H9 (cell line): ENCODE data around the gene THSD7A. TPM values are rescaled to one million over a fixed set of nuclear protein-coding genes. Genes with fewer than 3 reads are reported as not detected.

ENCODE experiments used
- DNase-seq: peaks from one replicate; pipeline ENCODE4 v3.0.0-alpha.2; 2017
- H2AFZ ChIP-seq: one replicate; pipeline ENCODE4 v1.6.1; 2013; ENCODE audit warnings: mild to moderate bottlenecking, low read length, control low read depth, moderate library complexity
- H2AK5ac ChIP-seq: 2 replicates; pipeline ENCODE4 v1.6.1; 2013; ENCODE audit warnings: low read length, control low read depth, mixed read lengths; ENCODE audit not compliant: insufficient read length
- H2BK120ac ChIP-seq: one replicate; pipeline ENCODE4 v1.6.1; 2013; ENCODE audit warnings: low read depth, mild to moderate bottlenecking, low read length, control low read depth, inconsistent platforms; ENCODE audit not compliant: poor library complexity, severe bottlenecking
- H2BK12ac ChIP-seq: 2 replicates; pipeline ENCODE4 v1.6.1; 2013; ENCODE audit warnings: low read length, control low read depth, mixed read lengths, low read depth; ENCODE audit not compliant: insufficient read length
- H2BK15ac ChIP-seq: 2 replicates; pipeline ENCODE4 v1.6.1; 2013; ENCODE audit warnings: low read depth, low read length, control low read depth
- H2BK20ac ChIP-seq: one replicate; pipeline ENCODE4 v1.6.1; 2013; ENCODE audit warnings: low read depth, mild to moderate bottlenecking, low read length, control low read depth, inconsistent platforms; ENCODE audit not compliant: poor library complexity, severe bottlenecking
- H2BK5ac ChIP-seq: 2 replicates; pipeline ENCODE4 v1.6.1; 2013; ENCODE audit warnings: low read length, control low read depth, mixed read lengths; ENCODE audit not compliant: insufficient read length
- H3K14ac ChIP-seq: 2 replicates; pipeline ENCODE4 v1.6.1; 2013; ENCODE audit warnings: low read length, control low read depth; ENCODE audit not compliant: insufficient read depth
- H3K18ac ChIP-seq: 2 replicates; pipeline ENCODE4 v1.6.1; 2013; ENCODE audit warnings: low read depth, mild to moderate bottlenecking, mixed read lengths, low read length, control low read depth; ENCODE audit not compliant: insufficient read length
- H3K23ac ChIP-seq: 2 replicates; pipeline ENCODE4 v1.6.1; 2013; ENCODE audit warnings: low read length, control low read depth, mixed read lengths, low read depth; ENCODE audit not compliant: insufficient read length
- H3K23me2 ChIP-seq: 2 replicates; pipeline ENCODE4 v1.6.1; 2013; ENCODE audit warnings: low read depth, mild to moderate bottlenecking, mixed read lengths, low read length, control low read depth; ENCODE audit not compliant: insufficient read length, poor library complexity, severe bottlenecking
- H3K27ac ChIP-seq: 2 replicates; pipeline ENCODE4 v1.5.1; 2013; ENCODE audit warnings: low read length, control low read depth, mixed read lengths, low read depth; ENCODE audit not compliant: insufficient read length
- H3K27me3 ChIP-seq: 2 replicates; pipeline ENCODE4 v1.6.1; 2013; ENCODE audit warnings: low read length, control low read depth, inconsistent platforms; ENCODE audit not compliant: insufficient read depth
- H3K4ac ChIP-seq: 2 replicates; pipeline ENCODE4 v1.6.1; 2013; ENCODE audit warnings: low read depth, mild to moderate bottlenecking, control low read depth, inconsistent platforms, low read length, moderate library complexity
- H3K4me1 ChIP-seq: 2 replicates; pipeline ENCODE4 v1.6.1; 2013; ENCODE audit warnings: low read length, control low read depth, inconsistent platforms; ENCODE audit not compliant: insufficient read depth
- H3K4me2 ChIP-seq: 2 replicates; pipeline ENCODE4 v1.6.1; 2013; ENCODE audit warnings: low read length, control low read depth, mixed read lengths; ENCODE audit not compliant: insufficient read length, insufficient read depth
- H3K56ac ChIP-seq: 2 replicates; pipeline ENCODE4 v1.6.1; 2013; ENCODE audit warnings: low read depth, mild to moderate bottlenecking, mixed read lengths, low read length, control low read depth; ENCODE audit not compliant: insufficient read length
- H3K79me1 ChIP-seq: 2 replicates; pipeline ENCODE4 v1.6.1; 2013; ENCODE audit warnings: low read depth, mild to moderate bottlenecking, moderate library complexity, low read length, control low read depth, inconsistent platforms; ENCODE audit not compliant: insufficient read depth, poor library complexity, severe bottlenecking
- H3K79me2 ChIP-seq: 2 replicates; pipeline ENCODE4 v1.6.1; 2013; ENCODE audit warnings: low read length, control low read depth, inconsistent platforms; ENCODE audit not compliant: insufficient read depth
- H3K9ac ChIP-seq: 2 replicates; pipeline ENCODE4 v1.6.1; 2013; ENCODE audit warnings: low read length, control low read depth, mixed read lengths; ENCODE audit not compliant: insufficient read length; ENCODE audit errors: extremely low read depth
- H3K9me3 ChIP-seq: one replicate; pipeline ENCODE4 v1.6.1; 2013; ENCODE audit warnings: low read depth, low read length, inconsistent platforms; ENCODE audit not compliant: control insufficient read depth
- H3T11ph ChIP-seq: one replicate; pipeline ENCODE4 v1.6.1; 2013; ENCODE audit warnings: mild to moderate bottlenecking, low read length, control low read depth, inconsistent platforms
- H4K20me1 ChIP-seq: one replicate; pipeline ENCODE4 v1.6.1; 2013; ENCODE audit not compliant: control insufficient read depth, insufficient read length, insufficient read depth
- H4K5ac ChIP-seq: 2 replicates; pipeline ENCODE4 v1.6.1; 2013; ENCODE audit warnings: low read depth, mild to moderate bottlenecking, mixed read lengths, low read length, control low read depth; ENCODE audit not compliant: insufficient read length
- H4K8ac ChIP-seq: replicated peaks from 2 replicates; pipeline ENCODE4 v1.6.1; 2013; ENCODE audit warnings: low read length, control low read depth, mixed read lengths, low read depth; ENCODE audit not compliant: insufficient read length
- H4K91ac ChIP-seq: 2 replicates; pipeline ENCODE4 v1.6.1; 2013; ENCODE audit warnings: low read depth, mild to moderate bottlenecking, moderate library complexity, mixed read lengths, low read length, control low read depth; ENCODE audit not compliant: insufficient read length
- H3K27ac Mint-ChIP-seq, 3 experiments: 2 replicates in 2 of 3; 3 replicates in 1 of 3; pipeline ENCODE4 v1.8.0; 2020 to 2021; ENCODE audit warnings: mixed read lengths in 3 of 3, mild to moderate bottlenecking in 1 of 3, moderate library complexity in 1 of 3
- H3K27me3 Mint-ChIP-seq: 2 replicates; pipeline ENCODE4 v1.8.0; 2021; ENCODE audit warnings: low read depth, mild to moderate bottlenecking, moderate library complexity, mixed read lengths
- H3K36me3 Mint-ChIP-seq, 3 experiments: 2 replicates in 2 of 3; 3 replicates in 1 of 3; pipeline ENCODE4 v1.8.0; 2020 to 2021; ENCODE audit warnings: low read depth in 3 of 3, mixed read lengths in 3 of 3; ENCODE audit not compliant: insufficient read depth in 1 of 3
- H3K4me1 Mint-ChIP-seq, 2 experiments: 2 replicates each; pipeline ENCODE4 v1.8.0; 2020; ENCODE audit warnings: mixed read lengths in 2 of 2
- H3K4me3 Mint-ChIP-seq, 2 experiments: 2 replicates in 1 of 2; 3 replicates in 1 of 2; pipeline ENCODE4 v1.8.0; 2020 to 2021; ENCODE audit warnings: mild to moderate bottlenecking in 2 of 2, mixed read lengths in 2 of 2, moderate library complexity in 1 of 2
- H3K9me3 Mint-ChIP-seq, 2 experiments: 2 replicates in 1 of 2; 3 replicates in 1 of 2; pipeline ENCODE4 v1.8.0; 2020; ENCODE audit warnings: mild to moderate bottlenecking in 2 of 2, mixed read lengths in 2 of 2, moderate library complexity in 1 of 2
- WGBS: extraction: QIAGEN DNeasy Blood & Tissue Kit; methylation state at CpG from one replicate; pipeline ENCODE4 v1.1.7; 2013; ENCODE audit warnings: missing lambda C conversion rate, low lambda C conversion rate, mixed read lengths; ENCODE audit not compliant: insufficient read length; ENCODE audit errors: extremely low coverage; 5-methylcytosine and 5-hydroxymethylcytosine counted together
- total RNA-seq: library from RNA; stranded (reverse); gene quantifications from 2 replicates; pipeline ENCODE4 v1.2.1, GENCODE V29; 2021
- TF ChIP-seq, protein P1 (sequence below): fragments of 200-600 bp; sonication (generic); conservative IDR thresholded peaks from 3 replicates; pipeline ENCODE4 v1.8.0; 2021; ENCODE audit warnings: antibody characterized with exemption, mild to moderate bottlenecking

THSD7A gene
- total RNA-seq, 1 experiment from 2014 or later, result 0.42 TPM

DNA sequence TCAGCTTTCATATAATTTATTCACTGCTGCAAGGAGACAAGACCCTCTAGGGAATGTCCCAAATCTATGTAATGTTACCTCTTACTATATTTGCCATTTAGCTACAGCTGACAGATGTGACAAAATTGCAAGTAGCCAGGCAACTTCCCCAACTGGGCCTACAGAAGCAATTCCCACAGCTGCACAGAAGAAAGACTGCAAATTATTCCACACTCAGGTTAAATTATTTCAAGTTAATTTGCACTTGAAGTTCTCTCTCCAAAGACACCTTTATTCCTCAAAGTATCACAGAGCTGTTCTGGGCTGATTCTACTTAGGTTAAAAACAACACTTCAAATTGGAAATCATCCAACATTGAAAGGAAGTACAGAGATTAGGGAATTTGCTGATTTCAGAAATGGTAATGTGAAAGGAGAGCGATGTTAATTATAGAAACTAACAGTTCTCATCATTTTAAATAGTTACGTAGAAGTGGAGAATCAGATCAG, 133.6 kb downstream of the THSD7A start:
- no peak overlapping the region for H3K4ac ChIP-seq
- H2BK120ac ChIP-seq, result no peak overlapping the region
- no peak overlapping the region; a peak in 1 of 7 replicates for H3K27ac Mint-ChIP-seq
- H2BK15ac ChIP-seq, result no peak overlapping the region
- H3K9me3 Mint-ChIP-seq, result no peaks in the 10 kb centered on the region
- no peak overlapping the region for H4K5ac ChIP-seq
- H3K14ac ChIP-seq, result no peak overlapping the region
- H2BK20ac ChIP-seq, result no peak overlapping the region
- H4K8ac ChIP-seq, result no peak overlapping the region
- WGBS, result no CpG with 5 or more reads among the region's 2 CpGs
- no peak overlapping the region for H3K56ac ChIP-seq
- no peaks in the 10 kb centered on the region for H4K20me1 ChIP-seq
- H3K4me1 ChIP-seq, result no peaks in the 10 kb centered on the region
- H3K27me3 ChIP-seq, result no peaks in the 10 kb centered on the region
- TF ChIP-seq, protein P1, sequence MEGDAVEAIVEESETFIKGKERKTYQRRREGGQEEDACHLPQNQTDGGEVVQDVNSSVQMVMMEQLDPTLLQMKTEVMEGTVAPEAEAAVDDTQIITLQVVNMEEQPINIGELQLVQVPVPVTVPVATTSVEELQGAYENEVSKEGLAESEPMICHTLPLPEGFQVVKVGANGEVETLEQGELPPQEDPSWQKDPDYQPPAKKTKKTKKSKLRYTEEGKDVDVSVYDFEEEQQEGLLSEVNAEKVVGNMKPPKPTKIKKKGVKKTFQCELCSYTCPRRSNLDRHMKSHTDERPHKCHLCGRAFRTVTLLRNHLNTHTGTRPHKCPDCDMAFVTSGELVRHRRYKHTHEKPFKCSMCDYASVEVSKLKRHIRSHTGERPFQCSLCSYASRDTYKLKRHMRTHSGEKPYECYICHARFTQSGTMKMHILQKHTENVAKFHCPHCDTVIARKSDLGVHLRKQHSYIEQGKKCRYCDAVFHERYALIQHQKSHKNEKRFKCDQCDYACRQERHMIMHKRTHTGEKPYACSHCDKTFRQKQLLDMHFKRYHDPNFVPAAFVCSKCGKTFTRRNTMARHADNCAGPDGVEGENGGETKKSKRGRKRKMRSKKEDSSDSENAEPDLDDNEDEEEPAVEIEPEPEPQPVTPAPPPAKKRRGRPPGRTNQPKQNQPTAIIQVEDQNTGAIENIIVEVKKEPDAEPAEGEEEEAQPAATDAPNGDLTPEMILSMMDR, result no peak
- no peak overlapping the region for H3K4me3 Mint-ChIP-seq
- H3K4me2 ChIP-seq, result no peak overlapping the region
- H3K27ac ChIP-seq, result no peak overlapping the region
- no peaks in the 10 kb centered on the region for H3K79me1 ChIP-seq
- H4K91ac ChIP-seq, result no peak overlapping the region
- H3K4me1 Mint-ChIP-seq, result peaks cover 9% of the 10 kb centered on the region in 2 experiments; a peak in 3 of 4 replicates
- H2BK5ac ChIP-seq, result no peak overlapping the region
- no peak overlapping the region for H2AK5ac ChIP-seq
- no peaks in the 10 kb centered on the region for H3K23me2 ChIP-seq
- H3K9ac ChIP-seq, result no peak overlapping the region
- no peak for DNase-seq
- H3K18ac ChIP-seq, result no peak overlapping the region
- no peak overlapping the region for H3T11ph ChIP-seq
- no peak overlapping the region for H2BK12ac ChIP-seq
- no peaks in the 10 kb centered on the region for H3K79me2 ChIP-seq
- no peaks in the 10 kb centered on the region for H3K36me3 Mint-ChIP-seq
- no peak overlapping the region for H3K23ac ChIP-seq
- H3K9me3 ChIP-seq, result no peaks in the 10 kb centered on the region
- H2AFZ ChIP-seq, result no peak overlapping the region
- H3K27me3 Mint-ChIP-seq, result no peaks in the 10 kb centered on the region
